ENCODE results near the gene JUND.
A peak's percentile ranks its signal among the peaks of the same experiment; 100 is the strongest.

- no peak for TF ChIP-seq CTCF (IDR thresholded peaks at IDR 0.05; ENCODE audit: insufficient read depth, low read length)
- no peak for TF ChIP-seq REST (IDR thresholded peaks at IDR 0.05; ENCODE audit: insufficient replicate concordance, low read depth)
- TF ChIP-seq SPI1 (IDR thresholded peaks at IDR 0.05; ENCODE audit: borderline replicate concordance, low read depth): no peak
- peak; percentile 57; the same call in 1 of the 2 replicates for TF ChIP-seq POLR2AphosphoS5 (IDR thresholded peaks at IDR 0.05; ENCODE audit: low read depth)
- TF ChIP-seq GABPA (IDR thresholded peaks at IDR 0.05; ENCODE audit: low read depth): no peak
These were observed 2.7 kb downstream of the JUND start for GRCh38 chr19:18278521-18279265.

Data from HL-60 (cell line).